ENCODE results near the gene ASF1B. TPM values are rescaled to one million over a fixed set of nuclear protein-coding genes. Genes with fewer than 3 reads are reported as not detected.

ASF1B gene
- total RNA-seq, 1 donor from 2014 or later, result 27.4 TPM

- no peaks in the 10 kb centered on the region for H3K36me3 Mint-ChIP-seq
- peak overlapping the region; percentile 52 for H3K4me3 Mint-ChIP-seq
- no peaks in the 10 kb centered on the region for H3K9me3 Mint-ChIP-seq
- TF ChIP-seq CTCF (conservative IDR thresholded peaks at IDR 0.05), result no peak
- H3K27ac Mint-ChIP-seq, result peak overlapping the region; percentile 73
- no peaks in the 10 kb centered on the region for H3K4me1 Mint-ChIP-seq (ENCODE audit: unreplicated experiment)
- H3K27me3 Mint-ChIP-seq, result peaks cover 6% of the 10 kb centered on the region
- no peak for DNase-seq (ENCODE audit: extremely low spot score, unreplicated experiment)
Observed at GRCh38 chr19:14070268-14071050, 65.9 kb downstream of the ASF1B start.

Other genes with a start within 250 kb of the ASF1B start
- 3.5 and 9.2 TPM in 2 replicates for gene BRME1, start 230.5 kb downstream of the ASF1B start, total RNA-seq (ENCODE audit: low replicate concordance)
- gene CC2D1A, start 230.4 kb downstream of the ASF1B start, total RNA-seq (ENCODE audit: low replicate concordance), result 35.4 and 42.3 TPM in 2 replicates
- gene PODNL1, start 198.2 kb downstream of the ASF1B start, total RNA-seq (ENCODE audit: low replicate concordance), result 0.48 and 0.75 TPM in 2 replicates
- gene DCAF15, start 184.1 kb downstream of the ASF1B start, total RNA-seq (ENCODE audit: low replicate concordance), result 35.8 and 50.1 TPM in 2 replicates
- 19.3 and 21.8 TPM in 2 replicates for gene RFX1, start 130.3 kb downstream of the ASF1B start, total RNA-seq (ENCODE audit: low replicate concordance)
- not detected in 2 replicates for gene RLN3, start 108.4 kb downstream of the ASF1B start, total RNA-seq (ENCODE audit: low replicate concordance)
- 0.95 and 2.8 TPM in 2 replicates for gene IL27RA, start 104.8 kb downstream of the ASF1B start, total RNA-seq (ENCODE audit: low replicate concordance)
- gene PALM3, start 74.5 kb downstream of the ASF1B start, total RNA-seq (ENCODE audit: low replicate concordance), result 0.83 and 8.1 TPM in 2 replicates
- 3.1 and 3.6 TPM in 2 replicates for gene MISP3, start 63.8 kb downstream of the ASF1B start, total RNA-seq (ENCODE audit: low replicate concordance)
- gene C19orf67, start 50.8 kb downstream of the ASF1B start, total RNA-seq (ENCODE audit: low replicate concordance), result not detected in 2 replicates
- 42.7 and 55.9 TPM in 2 replicates for gene SAMD1, start 45.8 kb downstream of the ASF1B start, total RNA-seq (ENCODE audit: low replicate concordance)
- gene PRKACA, start 18.8 kb downstream of the ASF1B start, total RNA-seq (ENCODE audit: low replicate concordance), result 55.3 and 88.1 TPM in 2 replicates
- gene ADGRL1, start 69.6 kb upstream of the ASF1B start, total RNA-seq (ENCODE audit: low replicate concordance), result 24.9 and 62.4 TPM in 2 replicates
- 4.9 and 14.3 TPM in 2 replicates for gene ADGRE5, start 244.9 kb upstream of the ASF1B start, total RNA-seq (ENCODE audit: low replicate concordance)